IPS-20b (cell line): ENCODE results near the gene JMJD1C.
"Not testable (repeated sequence)": the region's sequence is repeated elsewhere in the genome, so short reads cannot be mapped to it uniquely, and the experiment has no call there.

Experiments
- H3K27ac ChIP-seq: one replicate; pipeline ENCODE4 v1.5.1; 2013; ENCODE audit warnings: low read length
- H3K27me3 ChIP-seq: 2 replicates; pipeline ENCODE4 v1.6.1; 2013; ENCODE audit warnings: mild to moderate bottlenecking, low read length, inconsistent platforms; ENCODE audit not compliant: insufficient read depth
- H3K36me3 ChIP-seq: 2 replicates; pipeline ENCODE4 v1.6.1; 2013; ENCODE audit warnings: low read depth, mild to moderate bottlenecking, inconsistent platforms, low read length, moderate library complexity; ENCODE audit not compliant: insufficient read depth
- H3K4me1 ChIP-seq: 2 replicates; pipeline ENCODE4 v1.6.1; 2013; ENCODE audit warnings: mild to moderate bottlenecking, control low read depth, inconsistent platforms, low read length, moderate library complexity; ENCODE audit not compliant: insufficient read depth
- H3K4me3 ChIP-seq: 2 replicates; pipeline ENCODE4 v1.5.1; 2013; ENCODE audit warnings: mild to moderate bottlenecking, low read length, inconsistent platforms
- H3K9ac ChIP-seq: 2 replicates; pipeline ENCODE4 v1.6.1; 2013; ENCODE audit warnings: low read depth, mild to moderate bottlenecking, inconsistent platforms, low read length, moderate library complexity
- H3K9me3 ChIP-seq: 2 replicates; pipeline ENCODE4 v1.6.1; 2013; ENCODE audit warnings: mild to moderate bottlenecking, low read depth, low read length, inconsistent platforms; ENCODE audit not compliant: insufficient read depth

Gene JMJD1C

GRCh38 chr10:63497321-63497720 is 31.5 kb upstream of the JMJD1C start:
- Histone ChIP-seq H3K27me3 (no peaks in the 10 kb centered on the region), H3K4me3 (no peak overlapping the region), H3K9me3 (no peaks in the 10 kb centered on the region), H3K4me1 (no peaks in the 10 kb centered on the region; the same call in 1 of the 2 replicates), H3K36me3 (no peaks in the 10 kb centered on the region), H3K27ac (no peak overlapping the region), H3K9ac (no peak overlapping the region)

GRCh38 chr10:63496561-63496960 is 30.8 kb upstream of the JMJD1C start:
- Histone ChIP-seq H3K4me3 (no peak overlapping the region), H3K27me3 (no peaks in the 10 kb centered on the region)

GRCh38 chr10:63494951-63495350 is 29.2 kb upstream of the JMJD1C start:
- H3K27me3 ChIP-seq: no peaks in the 10 kb centered on the region
- no peak overlapping the region for H3K9ac ChIP-seq
- H3K36me3 ChIP-seq: no peaks in the 10 kb centered on the region; the same call in 1 of the 2 replicates
- peaks cover 7% of the 10 kb centered on the region for H3K9me3 ChIP-seq
- no peak overlapping the region for H3K4me3 ChIP-seq
- H3K4me1 ChIP-seq: peaks cover 3% of the 10 kb centered on the region; the same call in 1 of the 2 replicates
- H3K27ac ChIP-seq: no peak overlapping the region

More at GRCh38 chr10:63496561-63496960, 30.8 kb upstream of the JMJD1C start:
- Histone ChIP-seq H3K9me3 (no peaks in the 10 kb centered on the region), H3K9ac (no peak overlapping the region), H3K27ac (no peak overlapping the region), H3K36me3 (no peaks in the 10 kb centered on the region), H3K4me1 (peaks cover 3% of the 10 kb centered on the region; the same call in 1 of the 2 replicates)

- H3K27me3 ChIP-seq: no peaks in the 10 kb centered on the region
- peaks cover 3% of the 10 kb centered on the region; the same call in 1 of the 2 replicates for H3K4me1 ChIP-seq
- H3K4me3 ChIP-seq: no peak overlapping the region
- H3K9me3 ChIP-seq: peaks cover 7% of the 10 kb centered on the region
- no peak overlapping the region for H3K9ac ChIP-seq
- H3K36me3 ChIP-seq: no peaks in the 10 kb centered on the region; the same call in 1 of the 2 replicates
- no peak overlapping the region for H3K27ac ChIP-seq
These were observed 27.2 kb upstream of the JMJD1C start for GRCh38 chr10:63493004-63493403.

GRCh38 chr10:63492317-63492690 is 26.5 kb upstream of the JMJD1C start:
- H3K4me1 ChIP-seq, H3K4me3 ChIP-seq, H3K9me3 ChIP-seq, H3K27me3 ChIP-seq, H3K9ac ChIP-seq, H3K27ac ChIP-seq, H3K36me3 ChIP-seq: not testable (repeated sequence)

- Histone ChIP-seq H3K27ac (no peak overlapping the region), H3K9me3 (peaks cover 7% of the 10 kb centered on the region), H3K9ac (no peak overlapping the region), H3K4me3 (no peak overlapping the region), H3K27me3 (no peaks in the 10 kb centered on the region), H3K4me1 (peaks cover 3% of the 10 kb centered on the region; the same call in 1 of the 2 replicates), H3K36me3 (no peaks in the 10 kb centered on the region; the same call in 1 of the 2 replicates)
These were observed 26.0 kb upstream of the JMJD1C start for GRCh38 chr10:63491588-63492316.

- no peak overlapping the region for H3K9ac ChIP-seq
These were observed 24.1 kb upstream of the JMJD1C start for GRCh38 chr10:63489838-63490237.

GRCh38 chr10:63487990-63488389 is 22.2 kb upstream of the JMJD1C start:
- Histone ChIP-seq H3K27ac (no peak overlapping the region), H3K9ac (no peak overlapping the region), H3K4me3 (no peak overlapping the region), H3K4me1 (peaks cover 22% of the 10 kb centered on the region; the same call in 1 of the 2 replicates), H3K9me3 (peaks cover 7% of the 10 kb centered on the region), H3K27me3 (no peaks in the 10 kb centered on the region), H3K36me3 (no peaks in the 10 kb centered on the region; the same call in 1 of the 2 replicates)

More at GRCh38 chr10:63489838-63490237, 24.1 kb upstream of the JMJD1C start:
- peaks cover 14% of the 10 kb centered on the region; the same call in 1 of the 2 replicates for H3K4me1 ChIP-seq
- no peaks in the 10 kb centered on the region for H3K27me3 ChIP-seq
- H3K27ac ChIP-seq: no peak overlapping the region
- H3K9me3 ChIP-seq: peaks cover 7% of the 10 kb centered on the region
- no peak overlapping the region for H3K4me3 ChIP-seq
- no peaks in the 10 kb centered on the region; the same call in 1 of the 2 replicates for H3K36me3 ChIP-seq

GRCh38 chr10:63483983-63484382 is 18.2 kb upstream of the JMJD1C start:
- Histone ChIP-seq H3K9me3 (no peaks in the 10 kb centered on the region), H3K36me3 (no peaks in the 10 kb centered on the region), H3K27me3 (no peaks in the 10 kb centered on the region), H3K9ac (no peak overlapping the region), H3K4me1 (peaks cover 20% of the 10 kb centered on the region; the same call in 1 of the 2 replicates), H3K27ac (no peak overlapping the region), H3K4me3 (no peak overlapping the region)

- Histone ChIP-seq H3K4me3 (no peak overlapping the region), H3K9me3 (no peaks in the 10 kb centered on the region), H3K4me1 (peaks cover 31% of the 10 kb centered on the region; the same call in 1 of the 2 replicates), H3K27me3 (no peaks in the 10 kb centered on the region), H3K9ac (no peak overlapping the region), H3K27ac (no peak overlapping the region), H3K36me3 (no peaks in the 10 kb centered on the region)
These were observed 16.1 kb upstream of the JMJD1C start for GRCh38 chr10:63481815-63482421.

GRCh38 chr10:63480237-63480636 is 14.5 kb upstream of the JMJD1C start:
- Histone ChIP-seq H3K4me3 (no peak overlapping the region), H3K27ac (no peak overlapping the region), H3K27me3 (no peaks in the 10 kb centered on the region), H3K4me1 (peaks cover 24% of the 10 kb centered on the region), H3K36me3 (no peaks in the 10 kb centered on the region), H3K9ac (no peak overlapping the region), H3K9me3 (no peaks in the 10 kb centered on the region)

GRCh38 chr10:63478564-63478963 is 12.8 kb upstream of the JMJD1C start:
- peaks cover 14% of the 10 kb centered on the region for H3K4me1 ChIP-seq
- H3K9ac ChIP-seq: no peak overlapping the region
- no peaks in the 10 kb centered on the region for H3K27me3 ChIP-seq
- no peaks in the 10 kb centered on the region for H3K36me3 ChIP-seq
- H3K9me3 ChIP-seq: no peaks in the 10 kb centered on the region
- H3K4me3 ChIP-seq: peak overlapping the region; percentile 25; the same call in 1 of the 2 replicates
- no peak overlapping the region for H3K27ac ChIP-seq
